ENCODE measurements around the gene DERA.
A peak's percentile ranks its signal among the peaks of the same experiment; 100 is the strongest.
"Not testable (repeated sequence)": the region's sequence is repeated elsewhere in the genome, so short reads cannot be mapped to it uniquely, and the experiment has no call there.

Gene DERA

DNA sequence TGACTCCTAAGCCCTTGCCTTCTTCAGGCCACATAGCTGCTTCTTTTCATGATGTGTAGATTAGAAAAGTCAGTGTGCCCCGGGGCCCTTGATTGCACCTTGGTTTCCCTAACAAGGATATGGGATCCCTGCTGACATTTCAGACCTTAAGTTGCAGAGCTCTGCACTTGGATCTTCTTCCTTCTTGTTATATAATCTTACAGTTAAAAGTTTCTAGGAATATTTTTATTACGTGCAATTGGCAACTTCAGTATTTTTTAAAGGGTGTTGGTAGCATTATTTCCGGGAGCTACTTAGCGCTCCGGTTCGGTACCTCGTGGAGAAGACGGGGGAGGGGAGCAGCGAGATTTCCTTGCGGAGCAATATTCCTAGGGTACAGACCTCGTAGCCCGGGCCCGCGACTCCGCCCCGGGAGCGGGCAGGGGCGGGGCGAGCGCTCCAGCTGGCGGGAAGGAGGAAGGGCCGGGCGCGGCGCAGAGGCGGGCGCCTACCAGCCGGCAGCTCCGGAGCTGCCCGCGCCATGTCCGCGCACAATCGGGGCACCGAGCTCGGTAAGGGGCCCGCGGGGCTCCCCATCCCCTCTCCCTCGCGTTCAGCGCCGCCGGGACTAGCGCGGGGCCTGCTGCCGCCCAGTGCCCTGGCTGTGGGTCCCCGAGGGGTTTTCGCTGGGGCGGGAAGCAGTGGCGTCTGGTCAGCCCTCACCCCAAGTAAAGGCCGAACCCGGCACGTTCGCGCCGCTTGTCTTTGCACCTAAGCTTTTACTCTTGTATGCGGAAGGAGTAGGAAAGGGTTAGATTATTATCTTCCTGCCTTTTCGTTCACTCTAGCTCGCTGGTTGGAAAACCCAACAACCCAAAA lies at the start of gene DERA:
TSS of gene DERA (plus strand) at position 469 of the 858 bp plus-strand sequence. CDS start at position 521, 52 bp downstream.
- DNase-seq, result peak; percentile 88

DNA sequence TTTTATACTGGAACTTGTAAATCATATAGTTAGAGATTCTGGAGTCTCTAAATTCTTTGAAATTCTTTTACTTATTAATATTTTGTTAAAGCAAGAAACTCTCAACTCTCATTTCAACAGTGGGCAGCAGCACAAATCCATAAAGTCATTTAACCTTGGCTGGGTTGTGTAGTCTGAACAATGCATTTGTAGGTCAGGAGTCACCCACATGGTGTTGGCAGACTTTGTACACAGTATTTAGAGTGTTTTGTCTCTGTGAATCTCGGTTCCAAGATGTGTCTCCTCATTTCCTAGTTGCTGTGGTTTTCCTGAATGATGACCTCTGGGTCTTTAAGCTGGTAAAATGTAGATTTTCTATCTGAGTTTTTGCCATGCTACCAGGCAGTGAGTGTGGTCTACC lies 49.7 kb upstream of the DERA start:
- DNase-seq, result no peak

DNA sequence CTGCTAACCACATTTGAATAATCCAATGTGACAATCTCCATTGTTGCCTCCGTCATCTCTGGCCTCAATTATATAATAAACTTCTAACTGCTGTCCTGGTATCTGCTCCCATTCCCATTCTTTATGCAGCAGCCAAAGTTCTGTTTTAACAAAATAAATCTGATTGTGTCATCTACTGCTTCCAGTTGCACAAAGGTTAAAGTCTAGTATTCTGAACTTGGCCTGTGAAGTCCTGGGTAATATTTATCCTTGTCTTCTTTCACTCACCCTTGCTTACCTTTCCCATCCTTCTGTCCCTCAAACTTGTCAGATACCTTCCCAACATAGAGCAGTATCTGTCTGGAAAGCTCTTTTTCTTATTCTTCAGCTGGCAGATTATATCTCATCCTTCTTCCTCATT lies 48.3 kb upstream of the DERA start:
- no peak for DNase-seq

DNA sequence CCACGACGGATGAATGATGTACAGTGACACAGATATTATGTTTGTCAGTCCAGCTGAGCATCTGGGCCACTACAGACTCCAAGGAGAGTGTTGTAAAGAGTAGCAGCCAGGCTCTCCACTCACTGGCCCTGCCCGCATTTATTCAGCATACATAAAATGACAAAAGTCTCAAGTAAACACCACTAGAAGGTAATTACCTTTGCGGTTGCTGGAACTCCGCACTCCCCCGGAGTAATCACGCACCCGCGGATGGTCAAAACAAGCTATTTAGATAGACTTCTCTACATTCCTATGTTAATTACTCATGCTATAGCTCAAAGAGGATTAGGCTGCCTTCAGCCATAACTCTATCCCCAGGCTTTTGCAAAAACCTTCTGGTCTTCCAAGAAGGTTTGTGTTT lies 47.8 kb upstream of the DERA start:
- no peak for DNase-seq

DNA sequence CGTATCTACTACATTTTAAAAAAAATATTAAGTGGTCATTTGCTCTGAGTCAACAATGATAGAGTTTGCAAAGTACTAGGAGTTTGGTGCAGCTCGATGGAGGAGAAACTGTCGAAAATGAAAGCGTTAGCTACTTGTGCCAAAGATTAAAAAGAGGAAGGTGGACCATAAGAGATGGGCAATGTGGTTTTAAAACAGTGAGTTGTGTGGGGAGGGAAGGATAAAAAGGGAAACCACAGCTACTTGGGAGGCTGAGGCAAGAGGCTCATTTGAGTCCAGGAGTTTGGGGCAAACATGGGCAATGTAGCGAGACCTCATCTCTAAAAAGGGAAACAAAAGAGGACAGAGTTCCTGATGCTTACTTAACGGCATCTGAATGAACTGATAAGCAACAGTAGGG lies 47.1 kb upstream of the DERA start:
- DNase-seq, result no peak

DNA sequence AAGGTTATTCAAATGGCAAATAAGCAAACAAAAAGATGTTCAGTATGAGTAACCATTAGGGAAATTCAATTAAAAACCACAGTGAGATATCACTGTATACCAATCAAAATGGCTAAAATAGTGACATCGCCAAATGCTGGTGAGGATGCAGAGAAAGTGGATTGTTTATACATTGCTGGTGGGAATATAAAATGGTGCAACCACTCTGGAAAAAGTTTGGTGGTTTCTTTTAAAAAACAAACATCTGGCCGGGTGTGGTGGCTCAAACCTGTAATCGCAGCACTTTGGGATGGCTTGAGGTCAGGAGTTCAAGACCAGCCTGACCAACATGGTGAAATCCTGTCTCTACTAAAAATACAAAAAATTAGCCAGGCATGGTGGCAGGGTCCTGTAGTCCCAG lies 42.9 kb upstream of the DERA start:
- DNase-seq, result no peak

DNA sequence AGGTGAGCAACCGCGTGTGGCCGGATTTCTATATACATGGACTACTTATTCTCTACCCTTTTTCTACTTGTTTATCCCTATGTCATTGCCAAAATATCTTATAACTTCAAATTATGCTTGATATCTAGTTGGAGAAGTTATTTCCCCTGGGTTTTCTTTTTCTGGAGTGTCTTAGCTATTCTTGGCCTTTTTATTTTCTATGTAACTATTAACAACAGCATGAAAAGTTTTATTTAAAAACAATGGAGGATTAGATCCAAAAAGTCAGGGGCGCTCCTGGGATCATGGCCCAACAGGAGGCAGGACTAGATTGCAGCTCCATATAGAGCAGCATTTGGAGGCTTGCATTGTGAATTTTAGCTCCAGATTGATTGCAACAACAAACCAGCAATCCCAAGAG lies 37.6 kb upstream of the DERA start:
- DNase-seq, result no peak

DNA sequence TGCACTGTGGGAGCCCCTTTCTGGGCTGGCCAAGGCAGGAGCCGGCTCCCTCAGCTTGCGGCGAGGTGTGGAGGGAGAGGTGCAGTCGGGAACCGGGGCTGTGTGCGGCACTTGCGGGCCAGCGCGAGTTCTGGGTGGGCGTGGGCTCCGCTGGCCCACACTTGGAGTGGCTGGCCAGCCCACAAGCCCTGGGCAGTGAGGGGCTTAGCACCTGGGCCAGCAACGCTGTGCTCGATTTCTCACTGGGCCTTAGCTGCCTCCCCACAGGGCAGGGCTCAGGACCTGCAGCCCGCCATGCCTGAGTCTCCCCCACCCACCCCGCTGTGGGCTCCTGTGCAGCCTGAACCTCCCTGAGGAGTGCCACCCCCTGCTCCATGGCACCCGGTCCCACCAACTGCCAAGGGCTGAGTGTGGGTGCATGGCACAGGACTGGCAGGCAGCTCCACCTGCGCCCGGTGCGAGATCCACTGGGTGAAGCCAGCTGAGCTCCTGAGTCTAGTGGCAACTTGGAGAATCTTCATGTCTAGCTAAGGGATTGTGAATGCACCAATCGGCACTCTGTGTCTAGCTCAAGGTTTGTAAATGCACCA lies 36.5 kb upstream of the DERA start:
- not testable (repeated sequence) for DNase-seq

DNA sequence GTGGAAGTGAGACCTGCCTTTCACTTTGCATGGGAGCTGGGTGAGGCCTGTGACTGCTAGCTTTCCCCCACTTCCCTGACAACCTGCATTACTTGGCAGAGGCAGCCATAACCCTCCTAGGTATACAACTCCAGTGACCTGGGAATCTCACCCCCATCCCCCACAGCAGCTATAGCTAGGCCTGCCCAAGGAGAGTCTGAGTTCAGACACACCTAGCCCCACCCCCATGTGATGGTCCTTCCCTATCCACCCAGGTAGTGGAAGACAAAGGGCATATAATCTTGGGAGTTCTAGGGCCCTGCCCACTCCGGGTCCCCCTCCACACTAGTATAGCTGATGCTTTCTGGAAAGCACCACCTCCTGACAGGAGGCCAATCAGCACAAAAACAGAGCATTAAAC lies 35.3 kb upstream of the DERA start:
- no peak for DNase-seq

DNA sequence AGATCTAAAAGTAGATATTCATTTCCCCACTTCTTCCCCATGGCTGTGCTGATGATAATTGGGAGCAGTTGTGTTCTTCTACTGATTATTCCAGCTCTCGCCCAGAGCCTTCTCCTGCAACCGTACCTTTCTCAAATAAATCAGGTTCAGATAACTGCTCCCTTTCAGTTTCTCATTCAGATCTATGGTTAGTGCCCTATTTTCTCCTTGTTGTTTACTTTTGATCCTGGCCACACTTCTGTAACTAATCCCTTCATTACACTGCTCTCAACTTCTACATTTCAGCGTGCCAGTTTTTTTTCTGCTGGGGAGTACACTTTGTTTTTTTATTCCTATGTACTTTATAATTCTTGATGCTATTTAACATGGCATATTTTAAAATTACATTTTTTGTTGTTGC lies 31.7 kb upstream of the DERA start:
- no peak for DNase-seq

DNA sequence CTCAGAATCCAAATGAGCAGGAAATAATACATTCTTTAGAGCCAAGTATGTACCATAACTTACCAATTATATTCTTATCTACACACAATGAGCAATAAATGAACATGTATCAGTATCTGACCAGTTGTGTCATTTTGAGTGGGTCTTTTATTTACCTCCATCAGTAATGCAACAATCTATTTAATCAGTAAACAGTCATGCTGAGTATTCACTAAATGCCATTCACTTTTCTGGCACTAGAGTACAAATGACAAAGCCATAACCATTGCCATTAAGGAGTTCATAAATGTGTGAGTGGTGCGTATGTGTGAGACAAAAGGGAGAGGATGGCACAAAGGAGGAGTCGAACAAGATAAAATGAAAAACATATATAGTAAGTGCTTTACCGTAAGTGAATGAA lies 30.4 kb upstream of the DERA start:
- no peak for DNase-seq

DNA sequence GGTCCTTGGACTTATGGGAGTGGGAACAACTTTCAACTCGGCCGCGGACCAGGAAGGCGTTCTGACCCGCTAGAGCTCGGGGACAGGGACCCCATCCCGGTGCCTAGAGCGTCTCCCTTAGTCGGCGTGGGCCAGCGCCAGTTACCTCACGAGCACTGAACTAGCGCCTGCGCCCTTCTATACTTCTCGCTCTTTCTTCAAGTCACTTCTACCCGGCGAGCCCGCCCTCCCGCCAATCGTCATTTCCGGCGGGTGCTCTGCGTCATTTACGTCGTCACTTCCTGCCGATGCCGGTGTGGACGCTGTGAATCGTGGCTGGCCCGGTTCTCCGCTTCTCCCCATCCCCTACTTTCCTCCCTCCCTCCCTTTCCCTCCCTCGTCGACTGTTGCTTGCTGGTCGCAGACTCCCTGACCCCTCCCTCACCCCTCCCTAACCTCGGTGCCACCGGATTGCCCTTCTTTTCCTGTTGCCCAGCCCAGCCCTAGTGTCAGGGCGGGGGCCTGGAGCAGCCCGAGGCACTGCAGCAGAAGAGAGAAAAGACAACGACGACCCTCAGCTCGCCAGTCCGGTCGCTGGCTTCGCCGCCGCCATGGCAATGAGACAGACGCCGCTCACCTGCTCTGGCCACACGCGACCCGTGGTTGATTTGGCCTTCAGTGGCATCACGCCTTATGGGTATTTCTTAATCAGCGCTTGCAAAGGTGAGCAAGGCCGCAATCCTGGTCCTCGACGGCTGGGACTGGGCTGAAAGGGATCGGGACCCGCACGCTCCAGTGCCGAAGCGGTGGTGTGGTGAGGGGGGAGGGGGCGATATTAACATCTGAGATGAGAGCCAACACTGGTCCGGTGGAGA lies 28.8 kb upstream of the DERA start, which contains the start of gene STRAP:
TSS of gene STRAP (plus strand) at position 270 of the 854 bp plus-strand sequence. CDS start at position 591, 321 bp downstream.
- peak; percentile 99 for DNase-seq

DNA sequence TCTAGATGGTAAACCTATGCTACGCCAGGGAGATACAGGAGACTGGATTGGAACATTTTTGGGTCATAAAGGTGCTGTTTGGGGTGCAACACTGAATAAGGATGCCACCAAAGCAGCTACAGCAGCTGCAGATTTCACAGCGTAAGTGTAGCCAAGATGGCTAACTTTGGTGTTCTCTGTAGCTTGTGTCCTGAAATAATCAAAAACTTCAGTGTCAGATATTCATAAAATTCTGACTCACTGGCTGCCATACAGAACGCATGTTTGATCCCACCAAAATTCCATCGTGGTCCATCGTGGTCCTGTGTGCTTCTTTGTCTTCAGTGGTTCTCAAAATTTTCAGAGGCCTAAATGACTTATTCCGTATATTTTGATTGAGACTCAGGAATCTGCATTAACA lies 27.6 kb upstream of the DERA start:
- DNase-seq, result no peak

DNA sequence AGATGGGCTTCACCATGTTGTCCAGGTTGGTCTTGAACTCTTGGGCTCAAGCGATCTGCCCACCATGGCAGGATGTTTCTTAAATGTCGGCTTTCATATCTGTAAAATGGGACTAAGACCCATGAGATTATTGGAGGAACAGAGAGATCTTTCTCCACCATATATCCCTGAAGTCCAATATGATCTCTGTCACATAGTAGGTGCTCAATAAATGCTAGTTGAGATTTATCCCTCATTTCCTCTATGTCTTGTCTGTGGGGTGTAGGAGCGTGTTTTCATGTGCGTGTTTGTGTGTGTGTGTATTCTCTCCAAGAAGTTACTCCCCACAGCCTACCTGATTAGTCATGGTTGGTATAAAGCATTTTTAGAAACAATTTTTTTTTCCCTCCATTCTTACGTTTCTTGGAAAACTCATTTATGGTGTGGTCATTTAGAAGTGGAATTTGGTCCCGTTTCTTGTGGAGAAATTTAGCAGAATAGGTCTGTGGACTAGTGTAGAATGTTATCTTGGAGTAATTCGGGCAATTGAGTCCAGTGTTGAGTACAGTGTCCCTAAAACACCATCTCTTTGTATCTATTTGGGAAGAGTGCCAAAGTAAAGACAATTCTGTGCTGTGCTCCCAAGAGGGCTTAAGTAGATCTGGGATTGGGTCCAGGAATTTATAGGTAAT lies 24.6 kb upstream of the DERA start:
- DNase-seq, result no peak

DNA sequence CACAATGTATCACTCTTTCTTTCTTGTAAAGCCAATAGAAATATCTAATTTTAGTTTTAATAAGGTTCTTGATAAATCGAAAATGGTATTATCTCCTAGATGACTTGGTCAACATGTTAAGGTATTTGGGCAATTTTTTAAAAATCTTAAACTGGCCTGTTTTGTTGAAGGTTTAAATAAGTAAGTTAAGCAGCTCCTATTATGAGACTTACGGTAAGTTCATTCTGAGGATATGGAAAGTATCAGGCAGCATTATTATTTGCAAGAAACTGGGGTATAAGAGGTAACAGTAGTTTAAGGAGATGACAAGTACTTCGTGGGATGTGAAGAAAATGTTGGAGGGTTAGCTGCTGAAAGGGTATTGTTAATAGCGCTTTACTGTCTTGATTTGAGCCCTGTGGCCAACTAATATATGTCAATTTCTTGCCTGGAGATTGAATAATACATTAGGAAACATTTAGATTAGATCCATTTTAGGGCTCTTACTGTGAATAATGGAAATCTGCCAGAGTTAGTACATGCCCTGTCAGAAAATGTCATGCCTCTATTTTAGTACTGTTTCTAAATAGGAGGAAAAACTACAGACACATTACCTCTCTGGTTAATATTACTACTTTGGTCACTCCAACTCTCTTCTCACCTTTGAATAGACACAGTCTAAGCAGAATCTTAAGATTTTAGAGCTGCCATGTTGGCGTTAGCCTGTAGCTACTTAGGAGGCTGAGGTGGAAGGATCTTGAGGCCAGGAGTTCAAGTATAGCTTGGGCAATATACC lies 23.9 kb upstream of the DERA start:
- no peak for DNase-seq

DNA sequence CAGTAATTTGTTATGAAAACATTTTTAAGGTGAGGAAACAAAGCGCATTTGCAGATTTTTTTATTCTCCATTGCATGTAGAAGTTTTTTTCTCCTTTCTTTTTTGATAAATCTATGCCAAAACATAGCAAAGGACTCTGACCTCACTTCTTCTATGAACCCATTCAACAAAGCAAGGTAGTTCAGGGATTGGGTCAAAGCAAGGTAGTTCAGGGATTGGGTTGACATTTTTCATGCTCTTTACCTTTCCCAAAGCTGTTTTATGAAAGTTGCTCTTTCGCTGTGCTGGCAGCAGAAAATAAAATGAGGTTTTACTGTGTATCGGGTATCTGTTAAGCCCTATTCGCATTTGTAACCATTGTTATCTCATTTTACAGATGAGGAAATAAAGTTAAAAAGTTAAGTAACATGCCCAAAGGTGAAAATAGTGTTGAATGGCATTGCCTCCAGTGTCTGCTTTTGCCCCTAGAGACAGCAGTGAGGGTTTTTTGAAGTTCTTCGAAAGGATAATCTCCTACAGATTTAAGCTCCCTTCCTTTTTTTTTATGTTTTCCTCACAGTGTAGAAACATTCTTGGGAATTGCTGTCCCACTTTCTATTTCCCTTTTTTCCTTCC lies 18.4 kb upstream of the DERA start:
- DNase-seq, result no peak

DNA sequence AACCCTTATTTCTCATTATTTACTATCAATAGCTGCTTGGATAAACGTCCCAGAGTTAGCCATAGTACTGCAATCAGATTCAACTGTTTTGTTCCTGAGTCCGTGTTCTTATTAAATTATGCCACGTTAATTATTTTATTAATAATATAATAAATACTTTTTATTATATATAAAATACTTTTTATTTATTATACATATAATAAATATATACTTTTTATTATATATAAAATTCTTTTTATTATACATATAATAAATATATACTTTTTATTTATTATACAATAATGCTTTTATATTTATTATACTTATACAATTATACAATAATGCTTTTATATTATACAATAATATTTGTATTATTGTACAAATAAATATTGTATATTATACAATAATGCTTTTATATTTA lies 17.9 kb upstream of the DERA start:
- DNase-seq, result no peak

DNA sequence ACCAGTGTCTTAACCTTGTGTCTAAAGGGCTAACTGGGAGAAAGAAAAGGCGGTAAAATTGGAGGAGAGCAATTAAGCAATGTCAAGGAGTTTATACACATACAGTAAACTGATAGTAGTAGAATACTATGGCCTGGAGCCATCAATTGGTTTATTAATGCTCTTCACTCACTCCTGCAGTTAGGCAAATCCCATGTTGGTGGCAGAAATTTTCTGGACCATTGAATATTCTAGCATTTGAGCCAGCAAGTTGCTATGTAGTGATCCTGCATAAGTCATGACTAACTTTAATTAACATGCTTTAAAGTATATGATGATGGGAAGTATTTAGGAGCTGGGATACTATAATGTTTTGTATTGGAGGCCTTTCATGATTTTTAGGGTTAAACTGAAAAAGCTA lies 14.3 kb upstream of the DERA start:
- DNase-seq, result no peak

DNA sequence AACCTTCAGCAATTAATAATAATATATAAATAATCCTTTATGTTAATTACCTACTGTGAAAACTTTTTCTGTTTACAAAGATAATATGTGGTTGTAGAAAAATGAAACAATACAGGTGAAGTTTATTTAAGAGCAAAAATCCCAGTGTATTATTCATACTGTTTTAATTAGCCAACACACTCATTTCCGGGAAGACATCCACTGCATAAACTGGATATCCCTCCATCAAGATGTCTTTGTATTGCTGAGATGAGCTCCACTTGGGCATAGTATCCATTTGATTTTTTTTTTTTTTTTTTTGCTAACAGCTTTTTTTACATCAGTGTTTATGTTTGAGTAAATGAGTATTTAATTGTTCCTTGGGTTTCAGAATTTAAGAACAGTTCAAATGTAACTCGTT lies 13.7 kb upstream of the DERA start:
- no peak for DNase-seq

DNA sequence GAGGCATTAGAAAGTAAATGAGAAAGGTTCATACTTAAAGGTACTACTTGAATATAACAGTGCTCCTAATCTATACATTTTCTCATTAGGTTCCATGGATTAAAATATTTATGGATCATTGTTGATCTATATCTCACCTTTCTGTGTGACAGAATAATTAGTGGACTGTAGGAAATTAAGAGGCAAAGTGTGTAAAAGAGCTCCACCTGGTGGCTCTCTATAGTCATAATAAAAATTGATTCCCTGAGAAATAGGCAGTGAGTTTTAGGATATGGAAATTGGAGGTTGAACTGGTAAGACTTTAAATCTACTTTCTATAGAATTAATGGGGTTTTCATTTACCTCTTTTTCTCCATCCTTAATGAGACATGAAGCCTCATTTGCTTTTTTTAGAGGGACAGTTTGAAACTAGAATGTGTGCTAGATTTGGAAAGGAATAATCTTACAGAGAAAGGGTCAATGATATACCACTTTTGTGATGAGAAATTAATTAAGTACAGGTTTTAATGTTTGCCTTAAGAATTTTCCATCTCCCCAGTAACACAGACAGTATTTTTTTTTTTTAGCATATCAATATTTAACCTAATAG lies 11.8 kb upstream of the DERA start:
- DNase-seq, result no peak

DNA sequence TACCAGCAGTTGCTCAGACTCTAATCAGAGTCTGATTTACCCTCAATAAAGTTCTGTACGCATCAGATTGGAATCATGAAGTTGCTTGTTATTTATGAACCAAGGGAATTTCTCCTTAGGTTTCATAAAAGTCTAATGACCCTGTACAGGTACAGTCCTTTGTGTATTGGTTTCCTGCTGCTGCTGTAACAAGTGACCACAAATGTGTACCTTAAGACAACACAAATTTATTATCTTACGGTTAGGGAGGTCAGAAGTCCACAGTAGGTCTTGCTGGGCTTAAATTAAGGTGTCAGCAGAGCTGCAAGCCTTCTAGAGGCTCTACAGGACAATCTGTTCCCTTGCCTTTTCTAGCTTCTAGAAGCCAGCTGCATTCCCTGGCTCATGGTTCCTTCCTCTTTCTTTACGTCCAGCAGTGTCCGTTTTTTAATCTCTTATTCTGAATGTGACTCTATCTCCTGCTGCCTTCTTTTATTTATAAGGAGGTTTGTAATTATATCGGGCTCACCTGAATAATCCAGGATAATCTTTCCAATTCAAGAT lies 6.7 kb upstream of the DERA start:
- DNase-seq, result no peak

All from left hindlimb (tissue), 1 donor.